WTC11 (cell line): ENCODE measurements around the gene WFDC6. TPM values are rescaled to one million over a fixed set of nuclear protein-coding genes. Genes with fewer than 3 reads are reported as not detected.

Source experiments
- ATAC-seq: fragments of 200-7000 bp; cut with Tn5 transposase; 2 replicates; pipeline ENCODE4 v1.10.0; 2021; ENCODE audit warnings: mild to moderate bottlenecking, moderate library complexity
- CTCF ChIA-PET: fragments of 300-600 bp; sonication (Branson Sonifier 250); formaldehyde crosslinking; loops from one replicate; lab custom pipeline; 2021; ENCODE audit warnings: antibody characterized with exemption; lab: Charles Lee
- POLR2A ChIA-PET: fragments of 350-600 bp; sonication (Branson Sonifier 250); formaldehyde crosslinking; loops from one replicate; lab custom pipeline; 2021; ENCODE audit warnings: antibody characterized with exemption; lab: Charles Lee
- DNase-seq: peaks from one replicate; pipeline ENCODE4 v3.0.0; 2021; ENCODE audit warnings: low spot score
- H3K27ac Mint-ChIP-seq: 2 replicates; pipeline ENCODE4 v1.8.0; 2021; ENCODE audit warnings: mixed read lengths
- H3K27me3 Mint-ChIP-seq: 2 replicates; pipeline ENCODE4 v1.8.0; 2021; ENCODE audit warnings: low read depth, mild to moderate bottlenecking, moderate library complexity, mixed read lengths
- H3K36me3 Mint-ChIP-seq: 2 replicates; pipeline ENCODE4 v1.8.0; 2021; ENCODE audit warnings: mixed read lengths
- H3K4me1 Mint-ChIP-seq: 2 replicates; pipeline ENCODE4 v1.8.0; 2022; ENCODE audit warnings: mixed read lengths
- H3K4me3 Mint-ChIP-seq: 2 replicates; pipeline ENCODE4 v1.8.0; 2021; ENCODE audit warnings: mild to moderate bottlenecking, moderate library complexity, mixed read lengths
- H3K9me3 Mint-ChIP-seq: 2 replicates; pipeline ENCODE4 v1.8.0; 2021; ENCODE audit warnings: mixed read lengths
- CREM ChIP-seq: sonication (generic); formaldehyde crosslinking; IDR thresholded peaks from 2 replicates; pipeline ENCODE4 v1.8.1; 2022; ENCODE audit warnings: mild to moderate bottlenecking, missing genetic modification reagents, moderate library complexity
- ELF4 ChIP-seq: sonication (generic); formaldehyde crosslinking; IDR thresholded peaks from 2 replicates; pipeline ENCODE4 v1.8.1; 2022; ENCODE audit warnings: low read depth, mild to moderate bottlenecking, moderate library complexity, missing genetic modification reagents
- SMAD3 ChIP-seq: sonication (generic); formaldehyde crosslinking; IDR thresholded peaks from 2 replicates; pipeline ENCODE4 v1.8.0; 2022; ENCODE audit warnings: missing genetic modification reagents, mild to moderate bottlenecking, borderline replicate concordance
- ZBTB21 ChIP-seq: sonication (generic); formaldehyde crosslinking; IDR thresholded peaks from 2 replicates; pipeline ENCODE4 v1.8.1; 2023; ENCODE audit warnings: mild to moderate bottlenecking, missing genetic modification reagents, borderline replicate concordance
- ZNF121 ChIP-seq: sonication (generic); formaldehyde crosslinking; IDR thresholded peaks from 2 replicates; pipeline ENCODE4 v1.8.0; 2023; ENCODE audit warnings: missing genetic modification reagents
- ZNF219 ChIP-seq: sonication (generic); formaldehyde crosslinking; IDR thresholded peaks from 2 replicates; pipeline ENCODE4 v1.8.0; 2023; ENCODE audit warnings: missing genetic modification reagents, mild to moderate bottlenecking, borderline replicate concordance
- ZNF671 ChIP-seq: fragments of 250-450 bp; sonication (Bioruptor Pico); IDR thresholded peaks from 2 replicates; pipeline ENCODE4 v1.8.0; 2021; ENCODE audit warnings: mild to moderate bottlenecking
- total RNA-seq: library from RNA; stranded (reverse); gene quantifications from 3 replicates; pipeline ENCODE4 v1.2.3, GENCODE V29; 2021
- TF ChIP-seq, protein P1 (sequence below): fragments of 200-600 bp; IDR thresholded peaks from 2 replicates; pipeline ENCODE4 v1.8.0; 2022; ENCODE audit warnings: antibody characterized with exemption
- TF ChIP-seq, protein P2 (sequence below): sonication (generic); formaldehyde crosslinking; IDR thresholded peaks from 2 replicates; pipeline ENCODE4 v1.8.1; 2022; ENCODE audit warnings: mild to moderate bottlenecking, missing genetic modification reagents, moderate library complexity, borderline replicate concordance
- TF ChIP-seq, protein P3 (sequence below): sonication (generic); formaldehyde crosslinking; IDR thresholded peaks from 2 replicates; pipeline ENCODE4 v1.8.1; 2023; ENCODE audit warnings: mild to moderate bottlenecking, moderate library complexity, missing genetic modification reagents
- TF ChIP-seq, protein P4 (sequence below): sonication (generic); formaldehyde crosslinking; IDR thresholded peaks from 2 replicates; pipeline ENCODE4 v1.8.0; 2022; ENCODE audit warnings: mild to moderate bottlenecking, missing genetic modification reagents
- TF ChIP-seq, protein P5 (sequence below): sonication (generic); formaldehyde crosslinking; IDR thresholded peaks from 2 replicates; pipeline ENCODE4 v1.8.1; 2022; ENCODE audit warnings: mild to moderate bottlenecking, moderate library complexity, missing genetic modification reagents
- TF ChIP-seq, protein P6 (sequence below): fragments of 250-450 bp; sonication (Bioruptor Pico); IDR thresholded peaks from 2 replicates; pipeline ENCODE4 v1.9.0; 2021; ENCODE audit warnings: mild to moderate bottlenecking
- TF ChIP-seq, protein P7 (sequence below): fragments of 250-450 bp; sonication (Bioruptor Pico); IDR thresholded peaks from 2 replicates; pipeline ENCODE4 v2.1.2; 2022; ENCODE audit warnings: mild to moderate bottlenecking, moderate library complexity
- TF ChIP-seq, protein P8 (sequence below): sonication (generic); formaldehyde crosslinking; IDR thresholded peaks from 2 replicates; pipeline ENCODE4 v1.8.0; 2023; ENCODE audit warnings: mild to moderate bottlenecking, missing genetic modification reagents
- TF ChIP-seq, protein P9 (sequence below): fragments of 250-450 bp; sonication (Bioruptor Pico); IDR thresholded peaks from 2 replicates; pipeline ENCODE4 v1.9.0; 2021; ENCODE audit warnings: mild to moderate bottlenecking
- TF ChIP-seq, protein P10 (sequence below): sonication (generic); formaldehyde crosslinking; IDR thresholded peaks from 2 replicates; pipeline ENCODE4 v1.8.1; 2022; ENCODE audit warnings: low read depth, mild to moderate bottlenecking, moderate library complexity, missing genetic modification reagents, borderline replicate concordance

The WFDC6 gene
- total RNA-seq, 1 experiment from 2014 or later = not detected

DNA sequence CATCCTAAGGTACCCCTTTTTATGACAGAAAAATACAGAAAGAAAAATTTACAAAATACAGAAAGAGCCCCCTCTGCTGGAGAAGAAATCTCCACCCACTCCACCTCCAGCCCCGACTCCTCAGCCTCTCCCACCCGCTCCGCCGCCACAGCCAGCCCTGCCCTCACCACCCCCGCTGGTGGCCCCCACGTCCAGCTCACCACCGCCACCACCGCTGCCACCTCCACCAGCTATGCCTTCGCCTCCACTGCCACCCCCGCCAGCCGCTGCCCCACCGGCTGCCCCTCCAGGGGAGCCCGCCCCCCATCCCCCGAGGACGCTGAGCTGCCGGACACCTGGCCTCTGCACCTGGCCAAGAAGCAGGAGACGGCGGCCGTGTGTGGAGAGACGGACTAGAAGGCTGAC lies 52.0 kb downstream of the WFDC6 start:
- peak; percentile 82 for ATAC-seq
- TF ChIP-seq, protein P1, sequence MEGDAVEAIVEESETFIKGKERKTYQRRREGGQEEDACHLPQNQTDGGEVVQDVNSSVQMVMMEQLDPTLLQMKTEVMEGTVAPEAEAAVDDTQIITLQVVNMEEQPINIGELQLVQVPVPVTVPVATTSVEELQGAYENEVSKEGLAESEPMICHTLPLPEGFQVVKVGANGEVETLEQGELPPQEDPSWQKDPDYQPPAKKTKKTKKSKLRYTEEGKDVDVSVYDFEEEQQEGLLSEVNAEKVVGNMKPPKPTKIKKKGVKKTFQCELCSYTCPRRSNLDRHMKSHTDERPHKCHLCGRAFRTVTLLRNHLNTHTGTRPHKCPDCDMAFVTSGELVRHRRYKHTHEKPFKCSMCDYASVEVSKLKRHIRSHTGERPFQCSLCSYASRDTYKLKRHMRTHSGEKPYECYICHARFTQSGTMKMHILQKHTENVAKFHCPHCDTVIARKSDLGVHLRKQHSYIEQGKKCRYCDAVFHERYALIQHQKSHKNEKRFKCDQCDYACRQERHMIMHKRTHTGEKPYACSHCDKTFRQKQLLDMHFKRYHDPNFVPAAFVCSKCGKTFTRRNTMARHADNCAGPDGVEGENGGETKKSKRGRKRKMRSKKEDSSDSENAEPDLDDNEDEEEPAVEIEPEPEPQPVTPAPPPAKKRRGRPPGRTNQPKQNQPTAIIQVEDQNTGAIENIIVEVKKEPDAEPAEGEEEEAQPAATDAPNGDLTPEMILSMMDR = peak; percentile 55
- TF ChIP-seq, protein P2, sequence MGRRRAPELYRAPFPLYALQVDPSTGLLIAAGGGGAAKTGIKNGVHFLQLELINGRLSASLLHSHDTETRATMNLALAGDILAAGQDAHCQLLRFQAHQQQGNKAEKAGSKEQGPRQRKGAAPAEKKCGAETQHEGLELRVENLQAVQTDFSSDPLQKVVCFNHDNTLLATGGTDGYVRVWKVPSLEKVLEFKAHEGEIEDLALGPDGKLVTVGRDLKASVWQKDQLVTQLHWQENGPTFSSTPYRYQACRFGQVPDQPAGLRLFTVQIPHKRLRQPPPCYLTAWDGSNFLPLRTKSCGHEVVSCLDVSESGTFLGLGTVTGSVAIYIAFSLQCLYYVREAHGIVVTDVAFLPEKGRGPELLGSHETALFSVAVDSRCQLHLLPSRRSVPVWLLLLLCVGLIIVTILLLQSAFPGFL = no peak
- TF ChIP-seq, protein P3, sequence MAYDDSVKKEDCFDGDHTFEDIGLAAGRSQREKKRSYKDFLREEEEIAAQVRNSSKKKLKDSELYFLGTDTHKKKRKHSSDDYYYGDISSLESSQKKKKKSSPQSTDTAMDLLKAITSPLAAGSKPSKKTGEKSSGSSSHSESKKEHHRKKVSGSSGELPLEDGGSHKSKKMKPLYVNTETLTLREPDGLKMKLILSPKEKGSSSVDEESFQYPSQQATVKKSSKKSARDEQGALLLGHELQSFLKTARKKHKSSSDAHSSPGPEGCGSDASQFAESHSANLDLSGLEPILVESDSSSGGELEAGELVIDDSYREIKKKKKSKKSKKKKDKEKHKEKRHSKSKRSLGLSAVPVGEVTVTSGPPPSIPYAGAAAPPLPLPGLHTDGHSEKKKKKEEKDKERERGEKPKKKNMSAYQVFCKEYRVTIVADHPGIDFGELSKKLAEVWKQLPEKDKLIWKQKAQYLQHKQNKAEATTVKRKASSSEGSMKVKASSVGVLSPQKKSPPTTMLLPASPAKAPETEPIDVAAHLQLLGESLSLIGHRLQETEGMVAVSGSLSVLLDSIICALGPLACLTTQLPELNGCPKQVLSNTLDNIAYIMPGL (CRISPR knock-in tag) = peak; percentile 65; the same call in 1 of the 2 replicates
- peak overlapping the region; percentile 63 for H3K4me3 Mint-ChIP-seq
- no peaks in the 10 kb centered on the region for H3K27me3 Mint-ChIP-seq
- POLR2A ChIA-PET = interaction anchor here (0.6 to 0.8 kb wide), 4 partner anchors 22 to 1661 kb away, joined by 3 to 4 read pairs (median 4); no protein-coding TSS in a partner anchor
- H3K36me3 Mint-ChIP-seq = 0 out of 2 replicates have a peak, but pooled peaks cover 2% of the 10 kb centered on the region
- no peak overlapping the region for H3K27ac Mint-ChIP-seq
- CTCF ChIA-PET = interaction anchor here (0.6 to 4.3 kb wide), 32 partner anchors 9 to 504 kb away, joined by 3 to 41 read pairs (median 5); partner anchors contain the start of genes SDC4 and SYS1
- DNase-seq = peak; percentile 58
- H3K9me3 Mint-ChIP-seq = no peaks in the 10 kb centered on the region
- H3K4me1 Mint-ChIP-seq = peaks cover 34% of the 10 kb centered on the region

DNA sequence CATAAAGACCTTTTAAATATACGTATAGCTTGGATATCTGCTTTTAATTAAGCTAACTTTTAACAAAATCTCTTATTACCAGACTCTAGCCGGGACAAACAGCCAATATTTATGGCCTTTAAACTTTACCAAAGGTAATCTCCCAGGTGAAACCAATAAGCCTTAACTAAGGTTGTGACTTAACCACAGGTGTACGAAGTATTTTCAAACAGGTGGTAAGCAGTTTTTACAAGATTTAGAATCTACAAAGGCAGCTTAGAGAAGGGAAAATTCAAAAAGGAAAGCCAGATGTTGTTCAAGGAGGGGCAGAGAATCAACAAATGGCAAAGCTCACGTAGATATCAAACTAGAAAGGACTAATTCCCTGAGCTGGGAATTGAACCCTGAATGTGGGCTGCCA lies 53.9 kb downstream of the WFDC6 start:
- no peak overlapping the region for H3K27ac Mint-ChIP-seq
- H3K9me3 Mint-ChIP-seq = no peaks in the 10 kb centered on the region
- H3K36me3 Mint-ChIP-seq = peaks cover 12% of the 10 kb centered on the region
- ATAC-seq (no peak), DNase-seq (no peak)
- H3K27me3 Mint-ChIP-seq = no peaks in the 10 kb centered on the region
- CTCF ChIA-PET = interaction anchor here (0.6 to 4.3 kb wide), 11 partner anchors 15 to 286 kb away, joined by 3 to 41 read pairs (median 3); partner anchors contain the start of gene SYS1
- POLR2A ChIA-PET = no interaction called here
- H3K4me1 Mint-ChIP-seq = peaks cover 34% of the 10 kb centered on the region
- no peak overlapping the region for H3K4me3 Mint-ChIP-seq
- no peak for TF ChIP-seq ELF4
- TF ChIP-seq, protein P4, sequence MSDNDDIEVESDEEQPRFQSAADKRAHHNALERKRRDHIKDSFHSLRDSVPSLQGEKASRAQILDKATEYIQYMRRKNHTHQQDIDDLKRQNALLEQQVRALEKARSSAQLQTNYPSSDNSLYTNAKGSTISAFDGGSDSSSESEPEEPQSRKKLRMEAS = no peak
- TF ChIP-seq, protein P5, sequence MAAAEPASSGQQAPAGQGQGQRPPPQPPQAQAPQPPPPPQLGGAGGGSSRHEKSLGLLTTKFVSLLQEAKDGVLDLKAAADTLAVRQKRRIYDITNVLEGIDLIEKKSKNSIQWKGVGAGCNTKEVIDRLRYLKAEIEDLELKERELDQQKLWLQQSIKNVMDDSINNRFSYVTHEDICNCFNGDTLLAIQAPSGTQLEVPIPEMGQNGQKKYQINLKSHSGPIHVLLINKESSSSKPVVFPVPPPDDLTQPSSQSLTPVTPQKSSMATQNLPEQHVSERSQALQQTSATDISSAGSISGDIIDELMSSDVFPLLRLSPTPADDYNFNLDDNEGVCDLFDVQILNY = no peak
- TF ChIP-seq, protein P6, sequence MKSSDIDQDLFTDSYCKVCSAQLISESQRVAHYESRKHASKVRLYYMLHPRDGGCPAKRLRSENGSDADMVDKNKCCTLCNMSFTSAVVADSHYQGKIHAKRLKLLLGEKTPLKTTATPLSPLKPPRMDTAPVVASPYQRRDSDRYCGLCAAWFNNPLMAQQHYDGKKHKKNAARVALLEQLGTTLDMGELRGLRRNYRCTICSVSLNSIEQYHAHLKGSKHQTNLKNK = no peak
- TF ChIP-seq CREM (CRISPR knock-in tag) = no peak
- TF ChIP-seq, protein P2 = no peak
- TF ChIP-seq, protein P7, sequence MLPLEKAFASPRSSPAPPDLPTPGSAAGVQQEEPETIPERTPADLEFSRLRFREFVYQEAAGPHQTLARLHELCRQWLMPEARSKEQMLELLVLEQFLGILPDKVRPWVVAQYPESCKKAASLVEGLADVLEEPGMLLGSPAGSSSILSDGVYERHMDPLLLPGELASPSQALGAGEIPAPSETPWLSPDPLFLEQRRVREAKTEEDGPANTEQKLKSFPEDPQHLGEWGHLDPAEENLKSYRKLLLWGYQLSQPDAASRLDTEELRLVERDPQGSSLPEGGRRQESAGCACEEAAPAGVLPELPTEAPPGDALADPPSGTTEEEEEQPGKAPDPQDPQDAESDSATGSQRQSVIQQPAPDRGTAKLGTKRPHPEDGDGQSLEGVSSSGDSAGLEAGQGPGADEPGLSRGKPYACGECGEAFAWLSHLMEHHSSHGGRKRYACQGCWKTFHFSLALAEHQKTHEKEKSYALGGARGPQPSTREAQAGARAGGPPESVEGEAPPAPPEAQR (CRISPR knock-in tag) = no peak
- TF ChIP-seq SMAD3 (CRISPR knock-in tag) = no peak
- TF ChIP-seq ZNF121 (CRISPR knock-in tag) = no peak
- TF ChIP-seq, protein P8, sequence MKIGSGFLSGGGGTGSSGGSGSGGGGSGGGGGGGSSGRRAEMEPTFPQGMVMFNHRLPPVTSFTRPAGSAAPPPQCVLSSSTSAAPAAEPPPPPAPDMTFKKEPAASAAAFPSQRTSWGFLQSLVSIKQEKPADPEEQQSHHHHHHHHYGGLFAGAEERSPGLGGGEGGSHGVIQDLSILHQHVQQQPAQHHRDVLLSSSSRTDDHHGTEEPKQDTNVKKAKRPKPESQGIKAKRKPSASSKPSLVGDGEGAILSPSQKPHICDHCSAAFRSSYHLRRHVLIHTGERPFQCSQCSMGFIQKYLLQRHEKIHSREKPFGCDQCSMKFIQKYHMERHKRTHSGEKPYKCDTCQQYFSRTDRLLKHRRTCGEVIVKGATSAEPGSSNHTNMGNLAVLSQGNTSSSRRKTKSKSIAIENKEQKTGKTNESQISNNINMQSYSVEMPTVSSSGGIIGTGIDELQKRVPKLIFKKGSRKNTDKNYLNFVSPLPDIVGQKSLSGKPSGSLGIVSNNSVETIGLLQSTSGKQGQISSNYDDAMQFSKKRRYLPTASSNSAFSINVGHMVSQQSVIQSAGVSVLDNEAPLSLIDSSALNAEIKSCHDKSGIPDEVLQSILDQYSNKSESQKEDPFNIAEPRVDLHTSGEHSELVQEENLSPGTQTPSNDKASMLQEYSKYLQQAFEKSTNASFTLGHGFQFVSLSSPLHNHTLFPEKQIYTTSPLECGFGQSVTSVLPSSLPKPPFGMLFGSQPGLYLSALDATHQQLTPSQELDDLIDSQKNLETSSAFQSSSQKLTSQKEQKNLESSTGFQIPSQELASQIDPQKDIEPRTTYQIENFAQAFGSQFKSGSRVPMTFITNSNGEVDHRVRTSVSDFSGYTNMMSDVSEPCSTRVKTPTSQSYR (CRISPR knock-in tag) = no peak
- TF ChIP-seq ZNF219 (CRISPR knock-in tag) = no peak
- TF ChIP-seq ZNF671 (CRISPR knock-in tag) = no peak
- no peak for TF ChIP-seq ZBTB21 (CRISPR knock-in tag)
- TF ChIP-seq, protein P9, sequence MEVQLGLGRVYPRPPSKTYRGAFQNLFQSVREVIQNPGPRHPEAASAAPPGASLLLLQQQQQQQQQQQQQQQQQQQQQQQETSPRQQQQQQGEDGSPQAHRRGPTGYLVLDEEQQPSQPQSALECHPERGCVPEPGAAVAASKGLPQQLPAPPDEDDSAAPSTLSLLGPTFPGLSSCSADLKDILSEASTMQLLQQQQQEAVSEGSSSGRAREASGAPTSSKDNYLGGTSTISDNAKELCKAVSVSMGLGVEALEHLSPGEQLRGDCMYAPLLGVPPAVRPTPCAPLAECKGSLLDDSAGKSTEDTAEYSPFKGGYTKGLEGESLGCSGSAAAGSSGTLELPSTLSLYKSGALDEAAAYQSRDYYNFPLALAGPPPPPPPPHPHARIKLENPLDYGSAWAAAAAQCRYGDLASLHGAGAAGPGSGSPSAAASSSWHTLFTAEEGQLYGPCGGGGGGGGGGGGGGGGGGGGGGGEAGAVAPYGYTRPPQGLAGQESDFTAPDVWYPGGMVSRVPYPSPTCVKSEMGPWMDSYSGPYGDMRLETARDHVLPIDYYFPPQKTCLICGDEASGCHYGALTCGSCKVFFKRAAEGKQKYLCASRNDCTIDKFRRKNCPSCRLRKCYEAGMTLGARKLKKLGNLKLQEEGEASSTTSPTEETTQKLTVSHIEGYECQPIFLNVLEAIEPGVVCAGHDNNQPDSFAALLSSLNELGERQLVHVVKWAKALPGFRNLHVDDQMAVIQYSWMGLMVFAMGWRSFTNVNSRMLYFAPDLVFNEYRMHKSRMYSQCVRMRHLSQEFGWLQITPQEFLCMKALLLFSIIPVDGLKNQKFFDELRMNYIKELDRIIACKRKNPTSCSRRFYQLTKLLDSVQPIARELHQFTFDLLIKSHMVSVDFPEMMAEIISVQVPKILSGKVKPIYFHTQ = no peak
- TF ChIP-seq, protein P10, sequence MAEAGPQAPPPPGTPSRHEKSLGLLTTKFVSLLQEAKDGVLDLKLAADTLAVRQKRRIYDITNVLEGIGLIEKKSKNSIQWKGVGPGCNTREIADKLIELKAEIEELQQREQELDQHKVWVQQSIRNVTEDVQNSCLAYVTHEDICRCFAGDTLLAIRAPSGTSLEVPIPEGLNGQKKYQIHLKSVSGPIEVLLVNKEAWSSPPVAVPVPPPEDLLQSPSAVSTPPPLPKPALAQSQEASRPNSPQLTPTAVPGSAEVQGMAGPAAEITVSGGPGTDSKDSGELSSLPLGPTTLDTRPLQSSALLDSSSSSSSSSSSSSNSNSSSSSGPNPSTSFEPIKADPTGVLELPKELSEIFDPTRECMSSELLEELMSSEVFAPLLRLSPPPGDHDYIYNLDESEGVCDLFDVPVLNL (CRISPR knock-in tag) = no peak
